Measurements from ENCODE around the gene SSH3. TPM values are rescaled to one million over a fixed set of nuclear protein-coding genes. Genes with fewer than 3 reads are reported as not detected.

Gene SSH3
- total RNA-seq, 1 experiment from 2014 or later = 73.0 TPM

DNA sequence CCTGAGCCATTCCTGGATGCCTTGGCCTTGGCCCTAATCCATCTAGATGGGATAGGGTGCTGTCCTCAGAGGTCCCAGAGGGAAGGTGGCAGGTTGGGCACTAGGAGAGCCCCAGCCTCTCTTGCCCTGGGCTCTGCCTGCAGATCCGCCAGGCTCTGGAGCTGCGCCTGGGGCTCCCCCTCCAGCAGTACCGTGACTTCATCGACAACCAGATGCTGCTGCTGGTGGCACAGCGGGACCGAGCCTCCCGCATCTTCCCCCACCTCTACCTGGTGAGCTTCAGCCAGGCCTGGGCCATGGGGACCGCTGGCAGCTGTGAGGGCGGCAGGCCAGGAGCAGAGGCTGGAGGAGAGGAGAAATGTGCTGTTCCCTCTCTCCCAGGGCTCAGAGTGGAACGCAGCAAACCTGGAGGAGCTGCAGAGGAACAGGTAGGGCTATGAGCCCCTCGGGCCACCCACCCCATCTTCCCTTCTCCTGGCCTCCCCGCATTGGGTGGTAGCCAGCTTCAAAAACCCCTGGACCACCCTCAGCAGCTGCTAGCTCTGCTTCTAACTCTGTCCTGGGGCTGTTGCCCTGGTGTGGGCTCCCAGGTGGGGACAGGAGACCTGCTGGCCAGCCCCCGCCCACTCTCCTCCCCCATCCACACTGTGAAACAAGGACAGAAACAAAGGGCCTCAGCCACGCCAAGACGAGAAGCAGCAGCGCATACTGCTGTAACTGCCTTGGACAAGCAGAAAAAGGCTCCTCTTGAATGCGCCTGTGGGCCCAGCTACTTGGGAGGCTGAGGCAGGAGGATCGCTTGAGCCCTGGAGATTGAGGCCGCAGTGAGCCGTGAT is 4.9 kb downstream of the SSH3 start:
- Mint-ChIP-seq H3K27me3 (ENCODE audit: unreplicated experiment) (no peaks in the 10 kb centered on the region), H3K9me3 (ENCODE audit: low read depth, unreplicated experiment) (no peaks in the 10 kb centered on the region), H3K27ac (ENCODE audit: unreplicated experiment) (no peak overlapping the region), H3K36me3 (ENCODE audit: insufficient read depth, unreplicated experiment) (peaks cover 71% of the 10 kb centered on the region), H3K4me1 (ENCODE audit: low read depth, unreplicated experiment) (peaks cover 22% of the 10 kb centered on the region), H3K4me3 (ENCODE audit: low read depth, unreplicated experiment) (no peak overlapping the region)
- CTCF ChIA-PET = no interaction called here
- BruUV-seq (replicated peaks) = no TSS peak
- TF ChIP-seq, protein P1, sequence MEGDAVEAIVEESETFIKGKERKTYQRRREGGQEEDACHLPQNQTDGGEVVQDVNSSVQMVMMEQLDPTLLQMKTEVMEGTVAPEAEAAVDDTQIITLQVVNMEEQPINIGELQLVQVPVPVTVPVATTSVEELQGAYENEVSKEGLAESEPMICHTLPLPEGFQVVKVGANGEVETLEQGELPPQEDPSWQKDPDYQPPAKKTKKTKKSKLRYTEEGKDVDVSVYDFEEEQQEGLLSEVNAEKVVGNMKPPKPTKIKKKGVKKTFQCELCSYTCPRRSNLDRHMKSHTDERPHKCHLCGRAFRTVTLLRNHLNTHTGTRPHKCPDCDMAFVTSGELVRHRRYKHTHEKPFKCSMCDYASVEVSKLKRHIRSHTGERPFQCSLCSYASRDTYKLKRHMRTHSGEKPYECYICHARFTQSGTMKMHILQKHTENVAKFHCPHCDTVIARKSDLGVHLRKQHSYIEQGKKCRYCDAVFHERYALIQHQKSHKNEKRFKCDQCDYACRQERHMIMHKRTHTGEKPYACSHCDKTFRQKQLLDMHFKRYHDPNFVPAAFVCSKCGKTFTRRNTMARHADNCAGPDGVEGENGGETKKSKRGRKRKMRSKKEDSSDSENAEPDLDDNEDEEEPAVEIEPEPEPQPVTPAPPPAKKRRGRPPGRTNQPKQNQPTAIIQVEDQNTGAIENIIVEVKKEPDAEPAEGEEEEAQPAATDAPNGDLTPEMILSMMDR (IDR thresholded peaks at IDR 0.05; ENCODE audit: unreplicated experiment) = no peak
- no peak for DNase-seq
- intact Hi-C loops (cut with micrococcal nuclease; ENCODE audit: unreplicated experiment) = no loop called here

DNA sequence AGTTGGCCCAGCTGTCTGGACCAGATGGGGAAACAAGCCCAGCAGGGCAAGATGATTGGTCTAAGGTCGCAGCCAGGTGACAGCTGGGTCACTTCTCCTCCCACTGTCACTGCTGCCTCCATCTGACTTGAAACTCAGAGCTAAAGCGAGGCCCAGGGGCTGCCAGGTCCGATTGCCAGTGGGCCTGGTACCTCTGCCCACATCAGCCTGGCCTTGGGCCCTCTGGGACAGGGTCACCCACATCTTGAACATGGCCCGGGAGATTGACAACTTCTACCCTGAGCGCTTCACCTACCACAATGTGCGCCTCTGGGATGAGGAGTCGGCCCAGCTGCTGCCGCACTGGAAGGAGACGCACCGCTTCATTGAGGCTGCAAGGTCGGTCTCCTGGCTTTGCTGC is 5.8 kb downstream of the SSH3 start:
- Mint-ChIP-seq H3K4me1 (ENCODE audit: low read depth, unreplicated experiment) (peaks cover 31% of the 10 kb centered on the region), H3K9me3 (ENCODE audit: low read depth, unreplicated experiment) (no peaks in the 10 kb centered on the region), H3K27ac (ENCODE audit: unreplicated experiment) (no peak overlapping the region), H3K27me3 (ENCODE audit: unreplicated experiment) (no peaks in the 10 kb centered on the region), H3K36me3 (ENCODE audit: insufficient read depth, unreplicated experiment) (peaks cover 64% of the 10 kb centered on the region), H3K4me3 (ENCODE audit: low read depth, unreplicated experiment) (no peak overlapping the region)
- TF ChIP-seq, protein P1 (IDR thresholded peaks at IDR 0.05; ENCODE audit: unreplicated experiment) = no peak
- CTCF ChIA-PET = no interaction called here
- DNase-seq = no peak
- no TSS peak for BruUV-seq (replicated peaks)
- intact Hi-C loops (cut with micrococcal nuclease; ENCODE audit: unreplicated experiment) = no loop called here

DNA sequence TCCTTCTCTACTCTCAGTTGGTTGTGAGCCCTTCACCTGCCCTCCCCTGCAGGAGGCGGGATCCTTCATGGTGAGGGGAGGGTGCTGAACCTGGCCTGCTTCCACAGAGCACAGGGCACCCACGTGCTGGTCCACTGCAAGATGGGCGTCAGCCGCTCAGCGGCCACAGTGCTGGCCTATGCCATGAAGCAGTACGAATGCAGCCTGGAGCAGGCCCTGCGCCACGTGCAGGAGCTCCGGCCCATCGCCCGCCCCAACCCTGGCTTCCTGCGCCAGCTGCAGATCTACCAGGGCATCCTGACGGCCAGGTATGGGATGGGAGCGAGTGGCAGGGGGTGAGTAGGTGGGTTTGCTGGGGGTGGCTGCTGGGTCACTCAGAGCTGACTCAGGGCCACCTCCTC is 6.3 kb downstream of the SSH3 start:
- peaks cover 31% of the 10 kb centered on the region for H3K4me1 Mint-ChIP-seq (ENCODE audit: low read depth, unreplicated experiment)
- no peaks in the 10 kb centered on the region for H3K9me3 Mint-ChIP-seq (ENCODE audit: low read depth, unreplicated experiment)
- H3K27me3 Mint-ChIP-seq (ENCODE audit: unreplicated experiment) = no peaks in the 10 kb centered on the region
- TF ChIP-seq, protein P1 (IDR thresholded peaks at IDR 0.05; ENCODE audit: unreplicated experiment) = no peak
- peaks cover 62% of the 10 kb centered on the region for H3K36me3 Mint-ChIP-seq (ENCODE audit: insufficient read depth, unreplicated experiment)
- no peak overlapping the region for H3K4me3 Mint-ChIP-seq (ENCODE audit: low read depth, unreplicated experiment)
- H3K27ac Mint-ChIP-seq (ENCODE audit: unreplicated experiment) = no peak overlapping the region
- BruUV-seq (replicated peaks) = no TSS peak
- CTCF ChIA-PET = interaction anchor here (0.6 kb wide), 1 partner anchor 36 kb away, joined by 3 read pairs; no protein-coding TSS in a partner anchor
- intact Hi-C loops (cut with micrococcal nuclease; ENCODE audit: unreplicated experiment) = no loop called here
- no peak for DNase-seq

- DNase-seq = no peak
- intact Hi-C loops (cut with micrococcal nuclease; ENCODE audit: unreplicated experiment) = no loop called here
- no peak overlapping the region for H3K27ac Mint-ChIP-seq (ENCODE audit: unreplicated experiment)
- TF ChIP-seq, protein P1 (IDR thresholded peaks at IDR 0.05; ENCODE audit: unreplicated experiment) = no peak
- no TSS peak for BruUV-seq (replicated peaks)
- H3K4me1 Mint-ChIP-seq (ENCODE audit: low read depth, unreplicated experiment) = peaks cover 26% of the 10 kb centered on the region
- no peaks in the 10 kb centered on the region for H3K27me3 Mint-ChIP-seq (ENCODE audit: unreplicated experiment)
- H3K36me3 Mint-ChIP-seq (ENCODE audit: insufficient read depth, unreplicated experiment) = peaks cover 57% of the 10 kb centered on the region
- CTCF ChIA-PET = interaction anchor here (0.6 to 0.9 kb wide), 2 partner anchors 36 to 158 kb away, joined by 3 read pairs; no protein-coding TSS in a partner anchor
- H3K4me3 Mint-ChIP-seq (ENCODE audit: low read depth, unreplicated experiment) = no peak overlapping the region
- H3K9me3 Mint-ChIP-seq (ENCODE audit: low read depth, unreplicated experiment) = no peaks in the 10 kb centered on the region
Observed at GRCh38 chr11:67310246-67311050, 7.1 kb downstream of the SSH3 start.
